Dendritic cell treated with granulocyte-macrophage colony-stimulating factor and Interleukin-4, amounts not matched to agents 40 ng/mL and 50 ng/mL, for 4 days (primary cell): ENCODE results near the gene VAMP3.

ENCODE experiments used
- H3K27ac Mint-ChIP-seq: one replicate; pipeline ENCODE4 v1.8.0; 2022; ENCODE audit warnings: mild to moderate bottlenecking, mixed read lengths
- H3K27me3 Mint-ChIP-seq: one replicate; pipeline ENCODE4 v1.8.0; 2022; ENCODE audit warnings: mild to moderate bottlenecking, mixed read lengths
- H3K36me3 Mint-ChIP-seq: one replicate; pipeline ENCODE4 v1.8.0; 2022; ENCODE audit warnings: low read depth, mixed read lengths
- H3K4me1 Mint-ChIP-seq: one replicate; pipeline ENCODE4 v1.8.0; 2022; ENCODE audit warnings: low read depth, mixed read lengths
- H3K4me3 Mint-ChIP-seq: one replicate; pipeline ENCODE4 v1.8.0; 2022; ENCODE audit warnings: mild to moderate bottlenecking, moderate library complexity, mixed read lengths
- H3K9me3 Mint-ChIP-seq: one replicate; pipeline ENCODE4 v1.8.0; 2022; ENCODE audit warnings: mixed read lengths
- intact Hi-C: fragments of 100-400 bp; cut with micrococcal nuclease; formaldehyde crosslinking; loops from one replicate; pipeline ENCODE4 v1.15.0; 2022

VAMP3 gene

GRCh38 chr1:7809742-7810141 lies 38.6 kb downstream of the VAMP3 start:
- intact Hi-C loops, result no loop called here
- peaks cover 19% of the 10 kb centered on the region for H3K9me3 Mint-ChIP-seq
- no peaks in the 10 kb centered on the region for H3K4me1 Mint-ChIP-seq
- peaks cover 75% of the 10 kb centered on the region for H3K36me3 Mint-ChIP-seq
- H3K27me3 Mint-ChIP-seq, result peaks cover 2% of the 10 kb centered on the region
- no peak overlapping the region for H3K27ac Mint-ChIP-seq
- H3K4me3 Mint-ChIP-seq, result no peak overlapping the region

DNA sequence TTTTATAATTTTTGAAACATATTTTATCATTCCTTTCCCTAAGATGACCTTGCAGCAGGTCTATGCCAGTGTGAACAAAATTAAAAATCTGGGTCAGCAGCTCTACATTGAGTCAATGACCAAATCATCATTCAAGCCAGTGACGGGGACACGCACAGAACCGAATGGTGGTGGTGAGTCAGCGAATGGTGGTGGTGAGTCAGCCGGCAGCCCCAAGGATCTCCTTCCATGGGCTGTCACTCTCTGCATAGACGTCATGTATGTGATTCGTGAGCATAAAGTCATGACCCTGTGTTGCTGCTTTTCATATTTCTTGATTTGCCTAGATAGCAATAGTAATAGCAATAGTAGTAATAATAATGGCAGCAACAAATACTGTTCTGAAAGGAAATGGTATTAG lies 39.3 kb downstream of the VAMP3 start:
- Mint-ChIP-seq H3K36me3 (peaks cover 69% of the 10 kb centered on the region), H3K27ac (no peak overlapping the region), H3K9me3 (peaks cover 19% of the 10 kb centered on the region), H3K27me3 (peaks cover 2% of the 10 kb centered on the region), H3K4me1 (no peaks in the 10 kb centered on the region), H3K4me3 (no peak overlapping the region)
- intact Hi-C loops, result no loop called here

DNA sequence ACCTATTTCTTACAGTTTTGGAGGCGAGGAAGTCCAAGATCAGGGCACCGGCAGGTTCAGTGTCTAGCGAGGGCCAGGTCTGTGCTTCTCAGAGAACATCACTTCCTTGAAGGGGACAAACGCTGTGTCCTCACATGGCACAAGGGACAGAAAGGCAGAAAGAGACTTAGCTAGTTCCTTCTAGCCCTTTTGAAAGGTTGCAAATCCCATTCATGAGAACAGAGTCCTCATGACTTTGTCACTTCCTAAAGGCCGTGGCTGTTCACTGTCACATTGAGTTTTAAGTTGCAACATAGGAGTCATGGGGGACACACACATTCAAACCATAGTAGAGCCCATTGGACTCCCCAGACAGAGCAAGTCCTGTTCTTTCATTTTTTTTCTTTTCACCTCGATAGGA lies 40.4 kb downstream of the VAMP3 start:
- intact Hi-C loops, result no loop called here
- Mint-ChIP-seq H3K4me3 (no peak overlapping the region), H3K36me3 (peaks cover 66% of the 10 kb centered on the region), H3K4me1 (no peaks in the 10 kb centered on the region), H3K9me3 (peaks cover 19% of the 10 kb centered on the region), H3K27me3 (peaks cover 2% of the 10 kb centered on the region), H3K27ac (no peak overlapping the region)

- Mint-ChIP-seq H3K36me3 (peaks cover 54% of the 10 kb centered on the region), H3K4me1 (no peaks in the 10 kb centered on the region), H3K9me3 (peaks cover 19% of the 10 kb centered on the region), H3K27ac (no peak overlapping the region), H3K4me3 (no peak overlapping the region), H3K27me3 (peaks cover 2% of the 10 kb centered on the region)
- intact Hi-C loops, result no loop called here
Measured at GRCh38 chr1:7813677-7814373, 42.7 kb downstream of the VAMP3 start.

GRCh38 chr1:7821282-7821681 lies 50.2 kb downstream of the VAMP3 start:
- peaks cover 74% of the 10 kb centered on the region for H3K36me3 Mint-ChIP-seq
- H3K27ac Mint-ChIP-seq, result no peak overlapping the region
- no peak overlapping the region for H3K4me3 Mint-ChIP-seq
- H3K9me3 Mint-ChIP-seq, result no peaks in the 10 kb centered on the region
- intact Hi-C loops, result no loop called here
- no peaks in the 10 kb centered on the region for H3K27me3 Mint-ChIP-seq
- H3K4me1 Mint-ChIP-seq, result no peaks in the 10 kb centered on the region

DNA sequence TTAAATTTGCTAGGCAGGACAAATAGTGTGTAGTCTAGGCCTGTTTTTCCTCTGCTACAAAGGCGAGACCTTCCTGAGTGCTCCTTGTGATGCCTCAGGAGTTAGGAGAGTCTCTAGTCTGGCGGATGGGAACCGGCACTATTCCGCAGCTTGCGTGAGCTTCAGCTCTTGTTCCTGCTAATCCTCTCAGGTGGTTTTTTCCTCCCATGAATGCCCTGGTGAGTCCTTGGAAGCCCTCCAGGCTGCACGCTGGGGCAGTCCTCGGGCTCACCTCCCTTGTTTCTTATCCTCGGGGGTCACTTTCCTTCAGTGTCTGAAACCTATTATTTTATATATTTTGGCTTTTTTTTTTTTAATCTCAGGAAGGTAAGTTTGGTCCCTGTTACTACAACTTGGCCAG lies 53.6 kb downstream of the VAMP3 start:
- H3K36me3 Mint-ChIP-seq, result peaks cover 93% of the 10 kb centered on the region
- no peak overlapping the region for H3K27ac Mint-ChIP-seq
- H3K4me1 Mint-ChIP-seq, result no peaks in the 10 kb centered on the region
- intact Hi-C loops, result no loop called here
- no peaks in the 10 kb centered on the region for H3K9me3 Mint-ChIP-seq
- no peak overlapping the region for H3K4me3 Mint-ChIP-seq
- H3K27me3 Mint-ChIP-seq, result no peaks in the 10 kb centered on the region

DNA sequence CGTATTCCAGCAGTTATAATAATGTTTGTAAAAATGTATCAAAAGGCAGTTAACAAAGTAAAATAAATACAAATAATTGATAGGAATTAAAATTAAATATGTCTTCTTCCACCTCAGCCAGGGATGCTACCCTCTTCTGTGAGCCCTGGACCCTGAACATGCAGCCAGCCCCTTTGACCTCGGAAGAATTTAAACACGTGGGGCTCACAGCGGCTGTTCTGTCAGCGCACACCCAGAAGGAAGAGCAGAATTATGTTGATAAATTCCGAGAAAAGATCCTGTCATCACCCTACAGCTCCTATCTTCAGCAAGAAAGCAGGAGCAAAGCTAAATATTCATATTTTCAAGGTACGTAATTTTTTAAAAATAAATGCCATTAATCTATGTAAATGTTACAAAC lies 55.3 kb downstream of the VAMP3 start:
- Mint-ChIP-seq H3K4me3 (no peak overlapping the region), H3K27me3 (no peaks in the 10 kb centered on the region), H3K9me3 (no peaks in the 10 kb centered on the region), H3K4me1 (peaks cover 2% of the 10 kb centered on the region), H3K36me3 (peaks cover 93% of the 10 kb centered on the region), H3K27ac (no peak overlapping the region)
- intact Hi-C loops, result no loop called here

DNA sequence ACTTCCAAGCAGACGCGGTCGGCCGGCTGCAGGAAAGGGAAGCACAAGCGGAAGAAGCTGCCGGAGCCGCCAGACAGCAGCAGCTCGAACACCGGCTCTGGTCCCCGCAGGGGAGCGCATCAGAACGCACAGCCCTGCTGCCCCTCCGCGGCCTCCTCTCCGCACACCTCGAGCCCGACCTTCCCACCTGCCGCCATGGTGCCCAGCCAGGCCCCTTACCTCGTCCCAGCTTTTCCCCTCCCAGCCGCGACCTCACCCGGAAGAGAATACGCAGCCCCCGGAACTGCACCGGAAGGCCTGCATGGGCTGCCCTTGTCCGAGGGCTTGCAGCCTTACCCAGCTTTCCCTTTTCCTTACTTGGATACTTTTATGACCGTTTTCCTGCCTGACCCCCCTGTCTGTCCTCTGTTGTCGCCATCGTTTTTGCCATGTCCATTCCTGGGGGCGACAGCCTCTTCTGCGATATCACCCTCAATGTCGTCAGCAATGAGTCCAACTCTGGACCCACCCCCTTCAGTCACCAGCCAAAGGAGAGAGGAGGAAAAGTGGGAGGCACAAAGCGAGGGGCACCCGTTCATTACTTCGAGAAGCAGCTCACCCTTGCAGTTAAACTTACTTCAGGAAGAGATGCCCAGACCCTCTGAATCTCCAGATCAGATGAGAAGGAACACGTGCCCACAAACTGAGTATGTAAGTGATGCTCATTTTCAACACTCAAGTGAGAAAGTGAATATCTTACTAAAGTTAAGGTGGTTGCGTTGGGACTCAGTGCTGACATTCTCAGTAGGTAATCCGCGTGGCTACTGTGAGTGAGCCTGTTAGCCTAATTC lies 56.2 kb downstream of the VAMP3 start:
- Mint-ChIP-seq H3K4me1 (peaks cover 8% of the 10 kb centered on the region), H3K27me3 (no peaks in the 10 kb centered on the region), H3K4me3 (peak overlapping the region; percentile 73), H3K9me3 (no peaks in the 10 kb centered on the region), H3K36me3 (peaks cover 93% of the 10 kb centered on the region), H3K27ac (peak overlapping the region; percentile 77)
- intact Hi-C loops, result no loop called here
